Omental fat pad (tissue), 4 donors: ENCODE data around the gene TXN2. TPM values are rescaled to one million over a fixed set of nuclear protein-coding genes. Genes with fewer than 3 reads are reported as not detected.
"Not testable (repeated sequence)": the region's sequence is repeated elsewhere in the genome, so short reads cannot be mapped to it uniquely, and the experiment has no call there.

Experiments used
- ATAC-seq: fragments of 150-250 bp; one replicate; pipeline ENCODE4 v1.9.1; 2016; ENCODE audit warnings: mild to moderate bottlenecking, moderate library complexity; ENCODE audit not compliant: low FRiP score
- DNase-seq: peaks from one replicate; pipeline ENCODE4 v3.0.0-alpha.2; 2019; ENCODE audit warnings: low spot score
- total RNA-seq, 4 donors: library from RNA; depleted of rRNA; stranded (reverse); fragments of >200 nt; gene quantifications; one replicate each; pipeline ENCODE4 v1.1.0, GENCODE V29; 2016
- TF ChIP-seq, protein P1 (sequence below), 3 donors: fragments of 450-650 bp; IDR thresholded peaks; one replicate each; pipeline ENCODE4 v1.5.1; 2016 to 2017; ENCODE audit warnings: antibody characterized with exemption in 3 of 3, mild to moderate bottlenecking in 3 of 3, moderate library complexity in 2 of 3

The TXN2 gene
- total RNA-seq, 4 donors from 2014 or later = 53.2 to 82.0 (median 66.2) TPM

DNA sequence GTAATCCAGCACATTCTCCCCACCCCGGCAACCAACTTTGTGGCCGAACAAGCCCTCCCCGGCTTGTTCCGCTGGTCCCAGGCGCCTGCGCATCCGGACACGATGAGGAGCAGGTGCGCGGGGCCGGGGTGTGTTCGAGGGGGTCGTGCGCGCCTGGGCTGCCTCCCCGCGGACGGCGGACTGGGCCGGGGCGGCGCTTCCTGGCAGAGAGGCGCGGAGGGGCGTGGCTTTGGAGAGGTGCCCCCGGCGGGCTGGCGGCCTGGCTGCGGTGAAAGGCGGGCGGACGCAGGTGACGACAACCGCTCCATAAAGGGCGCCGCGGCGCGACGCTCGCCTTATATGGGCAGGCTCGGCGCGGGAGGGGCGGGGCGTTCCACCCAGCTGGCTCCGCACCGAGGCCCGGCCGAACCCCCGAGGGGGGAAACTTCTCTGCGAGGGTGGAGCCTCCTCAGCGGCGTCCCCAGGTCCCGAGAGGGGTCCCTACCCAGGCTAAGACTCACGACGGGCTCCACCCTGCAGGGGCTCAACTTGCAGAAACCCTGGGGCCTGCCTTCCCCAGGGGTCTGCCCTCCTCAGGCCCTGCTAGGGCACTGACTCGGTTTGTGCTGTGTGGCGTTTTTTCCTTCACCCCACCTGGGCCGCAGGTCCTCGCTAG, 26.4 kb downstream of the TXN2 start:
- TF ChIP-seq, protein P1, sequence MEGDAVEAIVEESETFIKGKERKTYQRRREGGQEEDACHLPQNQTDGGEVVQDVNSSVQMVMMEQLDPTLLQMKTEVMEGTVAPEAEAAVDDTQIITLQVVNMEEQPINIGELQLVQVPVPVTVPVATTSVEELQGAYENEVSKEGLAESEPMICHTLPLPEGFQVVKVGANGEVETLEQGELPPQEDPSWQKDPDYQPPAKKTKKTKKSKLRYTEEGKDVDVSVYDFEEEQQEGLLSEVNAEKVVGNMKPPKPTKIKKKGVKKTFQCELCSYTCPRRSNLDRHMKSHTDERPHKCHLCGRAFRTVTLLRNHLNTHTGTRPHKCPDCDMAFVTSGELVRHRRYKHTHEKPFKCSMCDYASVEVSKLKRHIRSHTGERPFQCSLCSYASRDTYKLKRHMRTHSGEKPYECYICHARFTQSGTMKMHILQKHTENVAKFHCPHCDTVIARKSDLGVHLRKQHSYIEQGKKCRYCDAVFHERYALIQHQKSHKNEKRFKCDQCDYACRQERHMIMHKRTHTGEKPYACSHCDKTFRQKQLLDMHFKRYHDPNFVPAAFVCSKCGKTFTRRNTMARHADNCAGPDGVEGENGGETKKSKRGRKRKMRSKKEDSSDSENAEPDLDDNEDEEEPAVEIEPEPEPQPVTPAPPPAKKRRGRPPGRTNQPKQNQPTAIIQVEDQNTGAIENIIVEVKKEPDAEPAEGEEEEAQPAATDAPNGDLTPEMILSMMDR (IDR thresholded peaks at IDR 0.05) = no peak
- ATAC-seq = peak; percentile 85

DNA sequence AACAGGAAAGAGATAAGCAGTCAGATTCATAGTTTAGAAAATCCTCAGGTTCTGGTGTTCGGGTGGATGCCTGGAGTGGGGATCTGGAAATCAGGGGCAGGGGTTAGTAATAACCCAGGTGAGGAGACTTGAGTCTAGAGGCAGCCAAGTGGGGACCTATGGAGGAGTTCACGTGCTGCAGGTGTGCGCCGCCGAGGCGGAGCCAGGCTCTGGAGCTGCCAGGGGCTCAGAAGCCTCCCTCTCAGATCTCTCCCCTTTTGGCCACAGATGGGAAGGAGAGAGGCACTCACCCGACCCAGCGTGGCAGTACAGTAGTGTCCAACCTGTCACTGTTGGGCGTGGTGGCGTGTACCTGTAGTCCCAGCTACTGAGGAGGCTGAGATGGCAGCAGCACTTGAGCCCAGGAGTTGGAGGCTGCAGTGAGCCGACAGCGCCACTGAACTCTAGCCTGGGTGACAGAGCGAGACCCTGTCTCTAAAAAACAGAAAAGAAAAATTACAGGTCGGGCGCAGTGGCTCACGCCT, 27.5 kb downstream of the TXN2 start:
- ATAC-seq (no peak), DNase-seq (no peak)
- TF ChIP-seq, protein P1 (IDR thresholded peaks at IDR 0.05) = no peak

More for the DNA sequence above, 26.4 kb downstream of the TXN2 start:
- peak; percentile 69 for DNase-seq

DNA sequence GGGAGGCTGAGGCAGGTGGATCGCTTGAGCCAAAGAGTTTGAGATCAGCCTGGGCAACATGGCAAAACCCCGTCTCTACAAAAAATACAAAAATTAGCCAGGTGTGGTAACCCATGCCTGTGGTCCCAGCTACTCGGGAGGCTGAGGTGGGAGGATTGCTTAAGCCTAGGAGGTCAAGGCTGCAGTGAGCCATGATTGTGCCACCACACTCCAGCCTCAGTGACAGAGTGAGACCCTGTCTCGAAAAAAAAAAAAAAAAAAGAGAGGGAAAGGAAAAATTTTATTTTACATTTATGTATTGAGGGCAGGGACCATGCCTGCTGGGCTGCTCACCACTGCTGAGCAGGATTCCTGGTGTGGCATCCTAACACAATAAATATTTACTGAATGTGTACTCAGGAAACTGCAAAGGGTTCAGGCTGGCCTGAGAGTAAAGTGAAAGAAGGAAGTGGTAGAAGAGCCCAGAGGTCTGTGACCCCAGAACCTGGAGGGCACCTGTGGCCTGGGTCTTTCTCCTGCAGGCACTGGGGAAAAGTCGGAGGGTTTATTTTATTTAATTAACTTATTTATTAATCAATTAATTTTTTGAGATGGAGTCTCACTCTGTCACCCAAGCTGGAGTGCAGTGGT, 28.3 kb downstream of the TXN2 start:
- not testable (repeated sequence) for ATAC-seq

DNA sequence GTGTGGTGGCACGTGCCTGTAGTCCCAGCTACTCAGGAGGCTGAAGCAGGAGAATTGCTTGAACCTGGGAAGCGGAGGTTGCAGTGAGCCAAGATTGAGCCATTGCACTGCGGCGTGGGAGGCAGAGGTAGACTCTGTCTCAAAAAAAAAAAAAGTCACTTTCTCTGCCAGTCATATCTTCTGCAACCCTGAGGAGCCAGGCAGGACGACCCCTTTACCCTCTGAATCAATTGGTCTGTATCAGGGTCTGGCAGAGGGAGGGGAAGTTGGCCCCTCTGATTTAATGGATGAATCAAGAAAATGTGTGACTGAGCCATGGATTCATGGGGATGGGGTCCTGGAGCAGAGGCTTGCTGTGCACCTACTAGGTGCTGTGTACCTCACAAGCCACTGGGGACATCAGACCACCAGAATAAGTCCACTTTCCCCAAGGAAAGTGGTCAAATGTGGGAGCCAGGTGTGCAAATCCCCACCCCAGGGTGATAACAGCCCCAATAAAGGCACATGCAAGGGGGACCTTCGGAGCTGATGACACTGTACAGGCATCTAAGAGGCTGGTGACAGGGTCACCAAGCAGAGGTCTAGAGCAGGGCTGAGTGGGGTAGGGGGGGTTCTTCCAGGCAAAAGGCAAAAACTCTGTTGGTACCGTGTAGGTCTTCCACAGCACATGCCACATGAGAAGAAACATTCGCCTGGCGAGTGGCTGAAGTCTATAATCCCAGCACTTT, 29.0 kb downstream of the TXN2 start:
- DNase-seq = no peak
- no peak for ATAC-seq
- TF ChIP-seq, protein P1 (IDR thresholded peaks at IDR 0.05) = no peak

More for the DNA sequence above, 28.3 kb downstream of the TXN2 start:
- DNase-seq = not testable (repeated sequence)

DNA sequence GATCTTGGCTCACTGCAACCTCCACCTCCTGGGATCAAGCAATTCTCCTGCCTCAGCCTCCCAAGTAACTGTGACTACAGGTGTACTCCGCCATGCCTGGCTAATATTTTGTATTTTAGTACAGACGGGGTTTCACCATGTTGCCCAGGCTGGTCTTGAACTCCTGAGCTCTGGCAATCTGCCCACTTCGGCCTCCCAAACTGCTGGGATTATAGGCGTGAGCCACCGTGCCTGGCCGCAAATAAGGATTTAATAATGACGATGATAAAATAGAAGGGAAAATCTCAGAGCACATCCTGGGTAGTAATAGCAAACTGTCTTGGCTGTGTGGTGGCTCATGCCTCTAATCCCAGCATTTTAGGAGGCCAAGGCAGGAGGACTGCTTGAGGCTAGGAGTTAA, 30.5 kb downstream of the TXN2 start:
- ATAC-seq, DNase-seq: not testable (repeated sequence)

DNA sequence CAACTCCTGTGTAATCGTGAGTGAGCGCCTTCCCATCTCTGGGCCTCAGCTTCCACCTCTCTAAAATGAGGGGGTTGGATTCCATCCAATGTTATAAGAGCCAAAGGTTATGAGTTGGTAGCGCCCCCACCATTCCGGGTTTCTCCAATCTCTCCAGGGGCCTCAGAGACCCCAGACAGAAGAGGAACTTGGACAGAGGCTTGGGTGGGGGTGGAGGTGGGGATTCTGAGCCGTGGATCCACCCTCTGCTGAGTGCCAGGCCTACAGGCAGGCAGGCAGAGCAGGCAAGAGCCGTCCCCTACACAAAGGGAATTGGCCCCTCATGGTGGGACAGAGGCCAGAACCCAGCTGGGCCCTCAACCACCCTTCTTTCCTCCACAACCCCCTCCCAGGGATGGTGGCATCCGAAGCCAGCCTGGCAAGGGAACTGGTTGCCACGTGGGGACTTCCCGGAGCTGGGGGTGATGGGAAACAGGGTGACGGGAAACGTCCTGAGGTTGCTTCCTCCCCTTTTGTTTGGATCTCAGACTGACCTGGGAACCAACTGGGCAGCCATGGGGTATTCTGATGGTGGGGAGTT, 31.8 kb downstream of the TXN2 start:
- DNase-seq = no peak
- TF ChIP-seq, protein P1 (IDR thresholded peaks at IDR 0.05) = no peak

DNA sequence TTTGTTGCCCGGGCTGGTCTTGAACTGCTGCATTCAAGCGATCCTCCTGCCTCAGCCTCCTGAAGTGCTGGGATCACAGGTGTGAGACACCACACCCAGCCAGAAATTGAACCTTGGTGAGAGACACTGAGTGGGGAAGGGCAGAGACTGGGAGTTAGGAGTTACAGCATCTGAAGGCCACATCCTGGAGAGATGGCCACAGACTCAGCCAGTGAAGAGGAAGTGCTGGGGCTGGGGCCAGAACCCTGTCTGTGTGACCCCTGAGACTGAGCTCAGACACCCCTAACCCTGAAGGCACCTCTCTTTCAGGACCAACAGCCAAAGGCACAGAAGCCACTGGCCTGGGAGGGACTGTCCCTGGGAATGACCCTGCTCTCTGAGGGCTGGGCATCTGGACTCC, 33.8 kb downstream of the TXN2 start:
- DNase-seq (no peak), ATAC-seq (no peak)
- TF ChIP-seq, protein P1 (IDR thresholded peaks at IDR 0.05) = no peak

More for the DNA sequence above, 31.8 kb downstream of the TXN2 start:
- no peak for ATAC-seq
